ENCODE measurements around the gene NTSR1. TPM values are rescaled to one million over a fixed set of nuclear protein-coding genes. Genes with fewer than 3 reads are reported as not detected.

Gene NTSR1
- total and polyA plus RNA-seq, 2 of the 13 experiments (the other 11 are each of a cell fraction or from before 2014, with no cell fraction given), result 0.09 to 0.12 TPM

- TF ChIP-seq ARID2 (CRISPR knock-in tag; IDR thresholded peaks at IDR 0.05; ENCODE audit: borderline replicate concordance) (no peak), ZNF30 (CRISPR knock-in tag; IDR thresholded peaks at IDR 0.05) (peak; percentile 72; the same call in 1 of the 2 replicates), ZNF205 (CRISPR knock-in tag; IDR thresholded peaks at IDR 0.05) (no peak), ZNF629 (CRISPR knock-in tag; conservative IDR thresholded peaks at IDR 0.05) (no peak), RBAK (CRISPR knock-in tag; IDR thresholded peaks at IDR 0.05) (0 out of 2 replicates have a peak, but pooled peaks have one; percentile 51), TIGD3 (CRISPR knock-in tag; IDR thresholded peaks at IDR 0.05; ENCODE audit: borderline replicate concordance) (no peak), GABPA (IDR thresholded peaks at IDR 0.05; ENCODE audit: low read depth, low read length) (no peak), GABPA (CRISPR knock-in tag; IDR thresholded peaks at IDR 0.05; ENCODE audit: low read depth) (no peak), EHMT2 (IDR thresholded peaks at IDR 0.05; ENCODE audit: borderline replicate concordance, low read depth, low read length) (no peak), SIN3A (IDR thresholded peaks at IDR 0.05; ENCODE audit: borderline replicate concordance, low read depth, low read length) (no peak), ZC3H4 (CRISPR knock-in tag; IDR thresholded peaks at IDR 0.05; ENCODE audit: borderline replicate concordance) (0 out of 2 replicates have a peak, but pooled peaks have one; percentile 3), ELK4 (CRISPR knock-in tag; IDR thresholded peaks at IDR 0.05; ENCODE audit: borderline replicate concordance) (no peak), ZNF281 (CRISPR knock-in tag; IDR thresholded peaks at IDR 0.05; ENCODE audit: borderline replicate concordance) (no peak), ZC3H13 (CRISPR knock-in tag; IDR thresholded peaks at IDR 0.05) (peak; percentile 84), ATF7 (IDR thresholded peaks at IDR 0.05) (no peak), ATF7 (CRISPR knock-in tag; IDR thresholded peaks at IDR 0.05) (no peak; the same call in 1 of the 2 replicates), JUNB (CRISPR knock-in tag; IDR thresholded peaks at IDR 0.05; ENCODE audit: borderline replicate concordance) (no peak), ZNF337 (CRISPR knock-in tag; IDR thresholded peaks at IDR 0.05; ENCODE audit: borderline replicate concordance, low read depth) (no peak), ZNF225 (CRISPR knock-in tag; IDR thresholded peaks at IDR 0.05) (peak; percentile 41; the same call in 1 of the 2 replicates), ZNF75D (CRISPR knock-in tag; IDR thresholded peaks at IDR 0.05; ENCODE audit: borderline replicate concordance) (no peak), FOXA3 (CRISPR knock-in tag; IDR thresholded peaks at IDR 0.05) (no peak), DR1 (CRISPR knock-in tag; IDR thresholded peaks at IDR 0.05) (no peak), SAFB2 (CRISPR knock-in tag; IDR thresholded peaks at IDR 0.05; ENCODE audit: borderline replicate concordance, low read depth) (no peak), ZNF749 (CRISPR knock-in tag; IDR thresholded peaks at IDR 0.05; ENCODE audit: borderline replicate concordance) (no peak), ARNTL (CRISPR knock-in tag; IDR thresholded peaks at IDR 0.05) (peak; percentile 17; the same call in 1 of the 2 replicates), RBFOX2 (IDR thresholded peaks at IDR 0.05; ENCODE audit: low read depth, low read length) (no peak; the same call in 1 of the 2 replicates), ZNF678 (CRISPR knock-in tag; IDR thresholded peaks at IDR 0.05) (no peak)
These were observed 97.9 kb downstream of the NTSR1 start (continued) for GRCh38 chr20:62806383-62807050.
